ENCODE measurements around the gene ADAM8. TPM values are rescaled to one million over a fixed set of nuclear protein-coding genes. Genes with fewer than 3 reads are reported as not detected.
A peak's percentile ranks its signal among the peaks of the same experiment; 100 is the strongest.

The ADAM8 gene
- total RNA-seq, 1 experiment from 2014 or later: 113 TPM

GRCh38 chr10:133259602-133259989, 17.1 kb downstream of the ADAM8 start:
- CTCF ChIA-PET: interaction anchor here (0.6 kb wide), 1 partner anchor 33 kb away, joined by 3 read pairs; no protein-coding TSS in a partner anchor
- no peak overlapping the region for H2AFZ ChIP-seq (ENCODE audit: low read length)
- peak; percentile 3 for ATAC-seq

GRCh38 chr10:133258818-133259601, 17.7 kb downstream of the ADAM8 start:
- H3K9ac ChIP-seq (ENCODE audit: low read length): peak overlapping the region; percentile 79
- peak overlapping the region; percentile 97 for H3K27ac ChIP-seq (ENCODE audit: low read length)
- no peak overlapping the region for H2AFZ ChIP-seq (ENCODE audit: low read length)
- no TSS peak for BruUV-seq (replicated peaks)
- H3K27me3 ChIP-seq (ENCODE audit: low read length): no peaks in the 10 kb centered on the region
- ATAC-seq (peak; percentile 49), DNase-seq (peak; percentile 97)
- intact Hi-C loops (cut with micrococcal nuclease): loop anchor here (5.0 kb wide), 1 partner anchor 48 kb away; the partner anchor contains the start of genes TUBGCP2 and ZNF511
- no peaks in the 10 kb centered on the region for H3K79me2 ChIP-seq (ENCODE audit: low read length)
- peak; percentile 82 for TF ChIP-seq EZH2phosphoT487 (IDR thresholded peaks at IDR 0.05; ENCODE audit: borderline replicate concordance, low read length)
- no peak for TF ChIP-seq EZH2 (IDR thresholded peaks at IDR 0.05; ENCODE audit: low read length, unreplicated experiment)
- no peaks in the 10 kb centered on the region for H3K9me3 ChIP-seq (ENCODE audit: low read length)
- POLR2A ChIA-PET (ENCODE audit: unreplicated experiment): interaction anchor here (0.6 kb wide), 1 partner anchor 34 kb away, joined by 3 read pairs; no protein-coding TSS in a partner anchor
- peaks cover 51% of the 10 kb centered on the region for H3K4me1 ChIP-seq (ENCODE audit: insufficient read depth, low read length)
- CTCF ChIA-PET: interaction anchor here (0.6 kb wide), 1 partner anchor 32 kb away, joined by 3 read pairs; no protein-coding TSS in a partner anchor
- H4K20me1 ChIP-seq (ENCODE audit: low read length): no peaks in the 10 kb centered on the region
- peak overlapping the region; percentile 72 for H3K4me2 ChIP-seq (ENCODE audit: low read length)
- H3K9me2 ChIP-seq (replicated peaks; ENCODE audit: low read length): no peaks in the 10 kb centered on the region
- H3K36me3 ChIP-seq (ENCODE audit: low read depth, low read length): no peaks in the 10 kb centered on the region
- no peaks in the 10 kb centered on the region for H3F3A ChIP-seq (ENCODE audit: low read length, unreplicated experiment)
- H3K4me3 ChIP-seq (ENCODE audit: low read length): no peak overlapping the region

More at GRCh38 chr10:133259602-133259989, 17.1 kb downstream of the ADAM8 start:
- H3K79me2 ChIP-seq (ENCODE audit: low read length): no peaks in the 10 kb centered on the region
- BruUV-seq (replicated peaks): TSS peak; percentile 49
- TF ChIP-seq EZH2 (IDR thresholded peaks at IDR 0.05; ENCODE audit: low read length, unreplicated experiment) (no peak), EZH2phosphoT487 (IDR thresholded peaks at IDR 0.05; ENCODE audit: borderline replicate concordance, low read length) (no peak), CTCF (conservative IDR thresholded peaks at IDR 0.05; ENCODE audit: low read depth, low read length) (no peak)
- no peaks in the 10 kb centered on the region for H4K20me1 ChIP-seq (ENCODE audit: low read length)
- H3F3A ChIP-seq (ENCODE audit: low read length, unreplicated experiment): no peaks in the 10 kb centered on the region
- H3K9me2 ChIP-seq (replicated peaks; ENCODE audit: low read length): no peaks in the 10 kb centered on the region
- H3K9me3 ChIP-seq (ENCODE audit: low read length): no peaks in the 10 kb centered on the region
- POLR2A ChIA-PET (ENCODE audit: unreplicated experiment): no interaction called here
- no peaks in the 10 kb centered on the region for H3K27me3 ChIP-seq (ENCODE audit: low read length)
- no peak overlapping the region for H3K4me3 ChIP-seq (ENCODE audit: low read length)
- intact Hi-C loops (cut with micrococcal nuclease): loop anchor here (5.0 kb wide), 1 partner anchor 48 kb away; the partner anchor contains the start of genes TUBGCP2 and ZNF511
- H3K4me2 ChIP-seq (ENCODE audit: low read length): peak overlapping the region; percentile 50
- peak overlapping the region; percentile 97 for H3K27ac ChIP-seq (ENCODE audit: low read length)
- no peaks in the 10 kb centered on the region for H3K36me3 ChIP-seq (ENCODE audit: low read depth, low read length)
- H3K9ac ChIP-seq (ENCODE audit: low read length): peak overlapping the region; percentile 71
- peaks cover 57% of the 10 kb centered on the region for H3K4me1 ChIP-seq (ENCODE audit: insufficient read depth, low read length)
- peak; percentile 4 for DNase-seq

- Histone ChIP-seq H3K4me2 (ENCODE audit: low read length) (peak overlapping the region; percentile 72), H3K79me2 (ENCODE audit: low read length) (no peaks in the 10 kb centered on the region), H3K27me3 (ENCODE audit: low read length) (no peaks in the 10 kb centered on the region), H3F3A (ENCODE audit: low read length, unreplicated experiment) (no peaks in the 10 kb centered on the region), H3K9me2 (replicated peaks; ENCODE audit: low read length) (no peaks in the 10 kb centered on the region), H3K9ac (ENCODE audit: low read length) (peak overlapping the region; percentile 79), H2AFZ (ENCODE audit: low read length) (peak overlapping the region; percentile 71), H3K36me3 (ENCODE audit: low read depth, low read length) (no peaks in the 10 kb centered on the region), H4K20me1 (ENCODE audit: low read length) (no peaks in the 10 kb centered on the region), H3K9me3 (ENCODE audit: low read length) (no peaks in the 10 kb centered on the region), H3K4me1 (ENCODE audit: insufficient read depth, low read length) (peaks cover 51% of the 10 kb centered on the region), H3K4me3 (ENCODE audit: low read length) (no peak overlapping the region), H3K27ac (ENCODE audit: low read length) (peak overlapping the region; percentile 97)
- intact Hi-C loops (cut with micrococcal nuclease): loop anchor here (5.0 kb wide), 1 partner anchor 49 kb away; the partner anchor contains the start of genes TUBGCP2 and ZNF511
- BruUV-seq (replicated peaks): no TSS peak
- ChIA-PET POLR2A (ENCODE audit: unreplicated experiment) (no interaction called here), CTCF (interaction anchor here (0.7 kb wide), 1 partner anchor 35 kb away, joined by 4 read pairs; no protein-coding TSS in a partner anchor)
- DNase-seq (peak; percentile 65), ATAC-seq (peak; percentile 23)
- TF ChIP-seq EZH2phosphoT487 (IDR thresholded peaks at IDR 0.05; ENCODE audit: borderline replicate concordance, low read length) (no peak), CTCF (conservative IDR thresholded peaks at IDR 0.05; ENCODE audit: low read depth, low read length) (no peak), EZH2 (IDR thresholded peaks at IDR 0.05; ENCODE audit: low read length, unreplicated experiment) (no peak)
Measured at GRCh38 chr10:133258066-133258817, 18.4 kb downstream of the ADAM8 start.

Measured in PC-3 (cell line).